BLaER1 treated with 17β-estradiol and CSF1 and Interleukin-3, amounts not matched to agents 10 nM and 100 nM (cell line): ENCODE data around the gene HOXA10.

ENCODE experiments used
- H3K27ac ChIP-seq, 11 experiments: shearing (Covaris generic); formaldehyde crosslinking; 2 replicates each; pipeline ENCODE4 v1.8.1; 2022
- H3K27me3 ChIP-seq, 11 experiments: shearing (Covaris generic); formaldehyde crosslinking; 2 replicates each; pipeline ENCODE4 v1.8.1; 2022
- H3K36me3 ChIP-seq, 11 experiments: shearing (Covaris generic); formaldehyde crosslinking; 2 replicates each; pipeline ENCODE4 v1.8.1; 2022
- H3K4me1 ChIP-seq, 10 experiments: shearing (Covaris generic); formaldehyde crosslinking; 2 replicates each; pipeline ENCODE4 v1.8.1; 2022
- H3K4me2 ChIP-seq, 11 experiments: shearing (Covaris generic); formaldehyde crosslinking; 2 replicates each; pipeline ENCODE4 v1.8.1; 2022
- H3K4me3 ChIP-seq, 10 experiments: shearing (Covaris generic); formaldehyde crosslinking; 2 replicates each; pipeline ENCODE4 v1.8.1; 2022
- H3K9ac ChIP-seq, 11 experiments: shearing (Covaris generic); formaldehyde crosslinking; 2 replicates each; pipeline ENCODE4 v1.8.1; 2022
- H3K9me3 ChIP-seq, 11 experiments: shearing (Covaris generic); formaldehyde crosslinking; replicated peaks in 1 of 11; 2 replicates each; pipeline ENCODE4 v1.8.1; 2022
- H4K20me1 ChIP-seq, 11 experiments: shearing (Covaris generic); formaldehyde crosslinking; 2 replicates each; pipeline ENCODE4 v1.8.1; 2022
- Cebpa-rat ChIP-seq, 11 experiments: shearing (Covaris generic); IDR thresholded peaks; 2 replicates each; pipeline ENCODE4 v1.8.1; 2022

HOXA10 gene

GRCh38 chr7:27170426-27171324 lies 3.4 kb downstream of the HOXA10 start:
- Histone ChIP-seq H3K4me2 (no peak overlapping the region), H3K9ac (no peak overlapping the region), H3K4me3 (no peak overlapping the region), H4K20me1 (peaks cover 0 to 98% (median 92%) of the 10 kb centered on the region in 11 experiments; a peak in 19 of 22 replicates), H3K27ac (no peak overlapping the region), H3K36me3 (no peaks in the 10 kb centered on the region), H3K4me1 (peaks cover 0 to 16% (median 0%) of the 10 kb centered on the region in 10 experiments; a peak in 5 of 20 replicates), H3K27me3 (peaks cover 100% of the 10 kb centered on the region in 11 experiments), H3K9me3 (peaks cover 31 to 51% (median 38%) of the 10 kb centered on the region in 11 experiments)
- no peak for TF ChIP-seq Cebpa-rat (IDR thresholded peaks at IDR 0.05)

GRCh38 chr7:27169658-27170425 lies 4.3 kb downstream of the HOXA10 start:
- peaks cover 39 to 58% (median 46%) of the 10 kb centered on the region in 11 experiments for H3K9me3 ChIP-seq
- no peak overlapping the region for H3K27ac ChIP-seq
- peaks cover 100% of the 10 kb centered on the region in 11 experiments for H3K27me3 ChIP-seq
- H3K4me2 ChIP-seq, result peak overlapping the region in 2 of 11 experiments; percentile 43 to 65; a peak in 4 of 22 replicates
- no peaks in the 10 kb centered on the region for H3K36me3 ChIP-seq
- TF ChIP-seq Cebpa-rat (IDR thresholded peaks at IDR 0.05), result no peak
- H4K20me1 ChIP-seq, result peaks cover 0 to 99% (median 92%) of the 10 kb centered on the region in 11 experiments; a peak in 19 of 22 replicates
- no peak overlapping the region for H3K4me3 ChIP-seq
- H3K4me1 ChIP-seq, result peaks cover 0 to 16% (median 0%) of the 10 kb centered on the region in 10 experiments; a peak in 5 of 20 replicates
- no peak overlapping the region for H3K9ac ChIP-seq

GRCh38 chr7:27168265-27168947 lies 5.7 kb downstream of the HOXA10 start:
- Histone ChIP-seq H3K36me3 (no peaks in the 10 kb centered on the region), H3K4me1 (peaks cover 0 to 16% (median 0%) of the 10 kb centered on the region in 10 experiments; a peak in 5 of 20 replicates), H3K27me3 (peaks cover 100% of the 10 kb centered on the region in 11 experiments), H4K20me1 (peaks cover 0 to 99% (median 96%) of the 10 kb centered on the region in 11 experiments; a peak in 19 of 22 replicates), H3K4me2 (no peak overlapping the region), H3K9me3 (peaks cover 27 to 46% (median 33%) of the 10 kb centered on the region in 11 experiments), H3K9ac (no peak overlapping the region), H3K27ac (no peak overlapping the region), H3K4me3 (no peak overlapping the region)
- no peak for TF ChIP-seq Cebpa-rat (IDR thresholded peaks at IDR 0.05)

GRCh38 chr7:27167916-27168264 lies 6.2 kb downstream of the HOXA10 start:
- H3K4me1 ChIP-seq, result peaks cover 0 to 16% (median 0%) of the 10 kb centered on the region in 10 experiments; a peak in 3 of 20 replicates
- H3K9ac ChIP-seq, result no peak overlapping the region
- H3K4me3 ChIP-seq, result no peak overlapping the region
- TF ChIP-seq Cebpa-rat (IDR thresholded peaks at IDR 0.05), result no peak
- no peaks in the 10 kb centered on the region for H3K36me3 ChIP-seq
- no peak overlapping the region for H3K4me2 ChIP-seq
- peaks cover 22 to 41% (median 28%) of the 10 kb centered on the region in 11 experiments for H3K9me3 ChIP-seq
- peaks cover 0 to 99% (median 94%) of the 10 kb centered on the region in 11 experiments; a peak in 19 of 22 replicates for H4K20me1 ChIP-seq
- H3K27me3 ChIP-seq, result peaks cover 100% of the 10 kb centered on the region in 11 experiments
- no peak overlapping the region for H3K27ac ChIP-seq

- TF ChIP-seq Cebpa-rat (IDR thresholded peaks at IDR 0.05), result no peak
- H3K27ac ChIP-seq, result no peak overlapping the region
- peaks cover 100% of the 10 kb centered on the region in 11 experiments for H3K27me3 ChIP-seq
- H3K4me2 ChIP-seq, result peak overlapping the region in 2 of 11 experiments; percentile 47 to 51; a peak in 4 of 22 replicates
- peaks cover 16 to 31% (median 20%) of the 10 kb centered on the region in 11 experiments for H3K9me3 ChIP-seq
- no peaks in the 10 kb centered on the region for H3K36me3 ChIP-seq
- H4K20me1 ChIP-seq, result peaks cover 0 to 96% (median 88%) of the 10 kb centered on the region in 11 experiments; a peak in 19 of 22 replicates
- peaks cover 0 to 15% (median under 1%) of the 10 kb centered on the region in 10 experiments; a peak in 5 of 20 replicates for H3K4me1 ChIP-seq
- no peak overlapping the region for H3K9ac ChIP-seq
- peak overlapping the region in 2 of 10 experiments; percentile 10 to 24; a peak in 3 of 20 replicates for H3K4me3 ChIP-seq
These were observed 7.3 kb downstream of the HOXA10 start for GRCh38 chr7:27166531-27167505.

GRCh38 chr7:27165996-27166530 lies 8.1 kb downstream of the HOXA10 start:
- Histone ChIP-seq H3K4me1 (peaks cover 0 to 11% (median 2%) of the 10 kb centered on the region in 10 experiments; a peak in 8 of 20 replicates), H4K20me1 (peaks cover 0 to 91% (median 82%) of the 10 kb centered on the region in 11 experiments; a peak in 18 of 22 replicates), H3K27me3 (peaks cover 95 to 100% (median 100%) of the 10 kb centered on the region in 11 experiments), H3K4me3 (peak overlapping the region in 1 of 10 experiments; percentile 10; a peak in 1 of 20 replicates), H3K36me3 (no peaks in the 10 kb centered on the region), H3K9ac (no peak overlapping the region), H3K9me3 (peaks cover 16 to 31% (median 20%) of the 10 kb centered on the region in 11 experiments), H3K27ac (no peak overlapping the region), H3K4me2 (no peak overlapping the region)
- no peak for TF ChIP-seq Cebpa-rat (IDR thresholded peaks at IDR 0.05)
